ENCODE data around the gene LILRA2. TPM values are rescaled to one million over a fixed set of nuclear protein-coding genes. Genes with fewer than 3 reads are reported as not detected.
A peak's percentile ranks its signal among the peaks of the same experiment; 100 is the strongest.

Gene LILRA2
- total and polyA plus RNA-seq, 10 of the 15 experiments (the other 5 are each of a cell fraction or from before 2014, with no cell fraction given): 0.16 to 1.8 (median 0.43) TPM

DNA sequence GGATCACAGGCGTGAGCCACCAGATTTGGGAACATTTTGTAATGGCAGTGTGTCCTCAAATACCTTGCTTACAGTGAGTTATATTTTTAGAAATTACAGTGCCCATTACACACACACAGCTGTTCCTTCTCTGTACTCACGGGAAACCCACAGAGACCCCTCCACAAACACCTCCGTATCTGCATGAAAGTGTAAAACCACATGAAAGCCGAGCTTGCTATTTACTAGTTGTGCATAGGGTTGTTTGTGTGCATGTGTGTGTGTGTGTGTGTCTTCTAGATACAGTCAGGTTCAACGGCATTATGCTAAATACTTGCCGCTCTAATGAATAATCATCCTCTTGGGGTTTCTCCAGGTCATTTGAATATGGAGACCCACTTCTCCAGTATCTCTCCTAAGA is 22.3 kb upstream of the LILRA2 start (continued):
- no peak for TF ChIP-seq TAF1 (IDR thresholded peaks at IDR 0.05; ENCODE audit: borderline replicate concordance, low read depth, low read length)
- TF ChIP-seq, protein P1, sequence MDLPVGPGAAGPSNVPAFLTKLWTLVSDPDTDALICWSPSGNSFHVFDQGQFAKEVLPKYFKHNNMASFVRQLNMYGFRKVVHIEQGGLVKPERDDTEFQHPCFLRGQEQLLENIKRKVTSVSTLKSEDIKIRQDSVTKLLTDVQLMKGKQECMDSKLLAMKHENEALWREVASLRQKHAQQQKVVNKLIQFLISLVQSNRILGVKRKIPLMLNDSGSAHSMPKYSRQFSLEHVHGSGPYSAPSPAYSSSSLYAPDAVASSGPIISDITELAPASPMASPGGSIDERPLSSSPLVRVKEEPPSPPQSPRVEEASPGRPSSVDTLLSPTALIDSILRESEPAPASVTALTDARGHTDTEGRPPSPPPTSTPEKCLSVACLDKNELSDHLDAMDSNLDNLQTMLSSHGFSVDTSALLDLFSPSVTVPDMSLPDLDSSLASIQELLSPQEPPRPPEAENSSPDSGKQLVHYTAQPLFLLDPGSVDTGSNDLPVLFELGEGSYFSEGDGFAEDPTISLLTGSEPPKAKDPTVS (IDR thresholded peaks at IDR 0.05; ENCODE audit: low read depth, low read length): no peak
- TF ChIP-seq, protein P2, sequence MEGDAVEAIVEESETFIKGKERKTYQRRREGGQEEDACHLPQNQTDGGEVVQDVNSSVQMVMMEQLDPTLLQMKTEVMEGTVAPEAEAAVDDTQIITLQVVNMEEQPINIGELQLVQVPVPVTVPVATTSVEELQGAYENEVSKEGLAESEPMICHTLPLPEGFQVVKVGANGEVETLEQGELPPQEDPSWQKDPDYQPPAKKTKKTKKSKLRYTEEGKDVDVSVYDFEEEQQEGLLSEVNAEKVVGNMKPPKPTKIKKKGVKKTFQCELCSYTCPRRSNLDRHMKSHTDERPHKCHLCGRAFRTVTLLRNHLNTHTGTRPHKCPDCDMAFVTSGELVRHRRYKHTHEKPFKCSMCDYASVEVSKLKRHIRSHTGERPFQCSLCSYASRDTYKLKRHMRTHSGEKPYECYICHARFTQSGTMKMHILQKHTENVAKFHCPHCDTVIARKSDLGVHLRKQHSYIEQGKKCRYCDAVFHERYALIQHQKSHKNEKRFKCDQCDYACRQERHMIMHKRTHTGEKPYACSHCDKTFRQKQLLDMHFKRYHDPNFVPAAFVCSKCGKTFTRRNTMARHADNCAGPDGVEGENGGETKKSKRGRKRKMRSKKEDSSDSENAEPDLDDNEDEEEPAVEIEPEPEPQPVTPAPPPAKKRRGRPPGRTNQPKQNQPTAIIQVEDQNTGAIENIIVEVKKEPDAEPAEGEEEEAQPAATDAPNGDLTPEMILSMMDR (IDR thresholded peaks at IDR 0.05 in 2 of 3, conservative IDR thresholded peaks at IDR 0.05 in 1 of 3; ENCODE audit: control insufficient read depth in 2 of 3, extremely low read depth in 1 of 3, insufficient read depth in 1 of 3, low read depth in 3 of 3, low read length in 3 of 3): no peak
- peak; percentile 70; the same call in 1 of the 2 replicates for TF ChIP-seq BCL11A (IDR thresholded peaks at IDR 0.05; ENCODE audit: low read depth, low read length)
- TF ChIP-seq FOXM1 (IDR thresholded peaks at IDR 0.05; ENCODE audit: low read depth, low read length): peak; percentile 72
- TF ChIP-seq, protein P3, sequence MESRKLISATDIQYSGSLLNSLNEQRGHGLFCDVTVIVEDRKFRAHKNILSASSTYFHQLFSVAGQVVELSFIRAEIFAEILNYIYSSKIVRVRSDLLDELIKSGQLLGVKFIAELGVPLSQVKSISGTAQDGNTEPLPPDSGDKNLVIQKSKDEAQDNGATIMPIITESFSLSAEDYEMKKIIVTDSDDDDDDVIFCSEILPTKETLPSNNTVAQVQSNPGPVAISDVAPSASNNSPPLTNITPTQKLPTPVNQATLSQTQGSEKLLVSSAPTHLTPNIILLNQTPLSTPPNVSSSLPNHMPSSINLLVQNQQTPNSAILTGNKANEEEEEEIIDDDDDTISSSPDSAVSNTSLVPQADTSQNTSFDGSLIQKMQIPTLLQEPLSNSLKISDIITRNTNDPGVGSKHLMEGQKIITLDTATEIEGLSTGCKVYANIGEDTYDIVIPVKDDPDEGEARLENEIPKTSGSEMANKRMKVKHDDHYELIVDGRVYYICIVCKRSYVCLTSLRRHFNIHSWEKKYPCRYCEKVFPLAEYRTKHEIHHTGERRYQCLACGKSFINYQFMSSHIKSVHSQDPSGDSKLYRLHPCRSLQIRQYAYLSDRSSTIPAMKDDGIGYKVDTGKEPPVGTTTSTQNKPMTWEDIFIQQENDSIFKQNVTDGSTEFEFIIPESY (IDR thresholded peaks at IDR 0.05): no peak
- peak; percentile 21; the same call in 1 of the 2 replicates for TF ChIP-seq GABPA (IDR thresholded peaks at IDR 0.05; ENCODE audit: low read depth)
- no peak for TF ChIP-seq CHD4 (IDR thresholded peaks at IDR 0.05)
- no peak for TF ChIP-seq SIN3A (IDR thresholded peaks at IDR 0.05; ENCODE audit: low read depth, low read length)

Measured in GM12878 (cell line).